Thyroid gland (tissue), 4 donors: Measurements from ENCODE around the gene PCSK2.

Source experiments
- POLR2A ChIP-seq, 2 donors: fragments of 450-650 bp; IDR thresholded peaks; one replicate each; pipeline ENCODE4 v1.6.1; 2017; ENCODE audit warnings: antibody characterized with exemption in 2 of 2, mild to moderate bottlenecking in 2 of 2, moderate library complexity in 1 of 2
- TF ChIP-seq, protein P1 (sequence below), 6 experiments: fragments of 200-600 bp in 3 of 6; fragments of 450-650 bp in 3 of 6; sonication (generic) in 3 of 6; IDR thresholded peaks; one replicate each; pipeline ENCODE4 v1.5.1; 2016 to 2019; ENCODE audit warnings: antibody characterized with exemption in 6 of 6, mild to moderate bottlenecking in 2 of 6, inconsistent platforms in 1 of 6, moderate library complexity in 1 of 6

DNA sequence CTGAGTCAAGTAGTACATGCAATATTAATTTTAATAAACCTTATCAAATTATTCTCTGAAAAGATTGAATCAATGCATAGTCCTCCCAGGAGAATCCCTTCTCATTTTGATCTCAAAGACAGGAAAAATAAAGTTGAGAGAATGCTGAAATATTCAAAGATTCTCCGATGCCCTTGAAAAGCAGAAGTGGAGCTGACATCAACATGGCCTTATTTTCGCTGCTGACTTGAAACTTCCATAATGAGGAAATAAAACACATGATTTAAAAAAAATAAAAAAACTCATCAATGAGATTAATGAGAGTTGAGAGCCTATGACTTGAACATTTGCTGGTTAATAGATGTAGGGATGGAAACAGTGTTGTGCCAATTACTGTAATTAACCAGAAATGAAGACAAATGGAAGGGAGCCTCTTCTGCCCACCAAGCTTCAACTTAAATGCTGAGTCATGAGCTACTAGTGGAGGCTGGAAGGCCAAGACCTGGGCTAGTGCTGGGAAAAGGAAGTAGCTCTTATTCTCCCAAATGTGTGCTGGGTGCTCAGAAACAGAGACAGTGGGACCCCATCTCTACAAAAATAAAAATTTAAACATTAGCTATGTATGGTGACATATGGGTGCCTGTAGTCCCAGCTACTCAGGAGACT lies 164.4 kb downstream of the PCSK2 start:
- TF ChIP-seq, protein P1, sequence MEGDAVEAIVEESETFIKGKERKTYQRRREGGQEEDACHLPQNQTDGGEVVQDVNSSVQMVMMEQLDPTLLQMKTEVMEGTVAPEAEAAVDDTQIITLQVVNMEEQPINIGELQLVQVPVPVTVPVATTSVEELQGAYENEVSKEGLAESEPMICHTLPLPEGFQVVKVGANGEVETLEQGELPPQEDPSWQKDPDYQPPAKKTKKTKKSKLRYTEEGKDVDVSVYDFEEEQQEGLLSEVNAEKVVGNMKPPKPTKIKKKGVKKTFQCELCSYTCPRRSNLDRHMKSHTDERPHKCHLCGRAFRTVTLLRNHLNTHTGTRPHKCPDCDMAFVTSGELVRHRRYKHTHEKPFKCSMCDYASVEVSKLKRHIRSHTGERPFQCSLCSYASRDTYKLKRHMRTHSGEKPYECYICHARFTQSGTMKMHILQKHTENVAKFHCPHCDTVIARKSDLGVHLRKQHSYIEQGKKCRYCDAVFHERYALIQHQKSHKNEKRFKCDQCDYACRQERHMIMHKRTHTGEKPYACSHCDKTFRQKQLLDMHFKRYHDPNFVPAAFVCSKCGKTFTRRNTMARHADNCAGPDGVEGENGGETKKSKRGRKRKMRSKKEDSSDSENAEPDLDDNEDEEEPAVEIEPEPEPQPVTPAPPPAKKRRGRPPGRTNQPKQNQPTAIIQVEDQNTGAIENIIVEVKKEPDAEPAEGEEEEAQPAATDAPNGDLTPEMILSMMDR (IDR thresholded peaks at IDR 0.05), result no peak
- TF ChIP-seq POLR2A (IDR thresholded peaks at IDR 0.05), result no peak
